LNCAP (cell line): ENCODE measurements around the gene HTR6.

Experiments used
- TF ChIP-seq, protein P1 (sequence below): fragments of 450-650 bp; IDR thresholded peaks from 2 replicates; pipeline ENCODE4 v1.5.1; 2017; ENCODE audit warnings: mild to moderate bottlenecking

The HTR6 gene

DNA sequence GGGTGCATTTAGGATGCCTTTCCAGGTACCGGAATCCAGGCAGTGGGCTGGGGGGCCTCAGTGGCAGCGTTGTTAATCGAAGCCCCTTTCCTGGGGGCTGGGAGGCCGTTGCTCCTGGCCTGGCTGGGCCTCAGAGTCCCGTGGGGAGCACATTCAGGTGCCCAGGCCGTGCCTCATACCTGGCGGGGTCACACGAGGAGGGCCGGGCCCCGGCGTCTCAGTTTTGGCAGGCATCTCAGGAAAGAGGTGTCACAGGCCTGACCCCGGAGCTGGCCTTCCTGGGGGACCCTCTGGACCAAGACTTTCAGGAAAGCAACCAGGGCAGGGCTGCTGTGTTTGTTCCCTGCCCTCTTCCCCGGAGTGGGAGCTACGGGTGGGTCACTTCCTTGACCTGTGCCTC, 16.4 kb upstream of the HTR6 start:
- TF ChIP-seq, protein P1, sequence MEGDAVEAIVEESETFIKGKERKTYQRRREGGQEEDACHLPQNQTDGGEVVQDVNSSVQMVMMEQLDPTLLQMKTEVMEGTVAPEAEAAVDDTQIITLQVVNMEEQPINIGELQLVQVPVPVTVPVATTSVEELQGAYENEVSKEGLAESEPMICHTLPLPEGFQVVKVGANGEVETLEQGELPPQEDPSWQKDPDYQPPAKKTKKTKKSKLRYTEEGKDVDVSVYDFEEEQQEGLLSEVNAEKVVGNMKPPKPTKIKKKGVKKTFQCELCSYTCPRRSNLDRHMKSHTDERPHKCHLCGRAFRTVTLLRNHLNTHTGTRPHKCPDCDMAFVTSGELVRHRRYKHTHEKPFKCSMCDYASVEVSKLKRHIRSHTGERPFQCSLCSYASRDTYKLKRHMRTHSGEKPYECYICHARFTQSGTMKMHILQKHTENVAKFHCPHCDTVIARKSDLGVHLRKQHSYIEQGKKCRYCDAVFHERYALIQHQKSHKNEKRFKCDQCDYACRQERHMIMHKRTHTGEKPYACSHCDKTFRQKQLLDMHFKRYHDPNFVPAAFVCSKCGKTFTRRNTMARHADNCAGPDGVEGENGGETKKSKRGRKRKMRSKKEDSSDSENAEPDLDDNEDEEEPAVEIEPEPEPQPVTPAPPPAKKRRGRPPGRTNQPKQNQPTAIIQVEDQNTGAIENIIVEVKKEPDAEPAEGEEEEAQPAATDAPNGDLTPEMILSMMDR = no peak

DNA sequence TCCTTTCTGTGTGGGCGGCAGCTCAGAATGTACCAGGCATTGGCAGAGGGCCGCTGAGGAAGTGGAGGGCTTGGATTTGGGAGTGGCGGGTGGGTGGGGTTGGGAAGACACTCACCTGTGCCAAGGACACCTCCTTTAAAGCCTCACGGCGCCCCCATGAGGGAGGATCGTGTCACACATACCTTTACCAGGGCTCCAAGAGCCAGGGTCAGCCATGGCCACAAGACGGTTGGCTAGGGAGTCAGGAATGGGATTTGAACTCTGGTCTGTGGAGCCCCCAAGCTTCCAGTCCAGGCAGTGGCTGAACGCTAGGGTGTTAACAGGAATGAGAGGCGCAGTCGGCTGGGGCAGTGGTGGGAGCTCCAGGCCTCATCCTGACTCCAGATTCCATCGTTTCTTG, 16.0 kb upstream of the HTR6 start:
- TF ChIP-seq, protein P1 = peak; percentile 22; the same call in 1 of the 2 replicates

- TF ChIP-seq, protein P1 = no peak
Observed at GRCh38 chr1:19650416-19651140, 14.1 kb upstream of the HTR6 start.

DNA sequence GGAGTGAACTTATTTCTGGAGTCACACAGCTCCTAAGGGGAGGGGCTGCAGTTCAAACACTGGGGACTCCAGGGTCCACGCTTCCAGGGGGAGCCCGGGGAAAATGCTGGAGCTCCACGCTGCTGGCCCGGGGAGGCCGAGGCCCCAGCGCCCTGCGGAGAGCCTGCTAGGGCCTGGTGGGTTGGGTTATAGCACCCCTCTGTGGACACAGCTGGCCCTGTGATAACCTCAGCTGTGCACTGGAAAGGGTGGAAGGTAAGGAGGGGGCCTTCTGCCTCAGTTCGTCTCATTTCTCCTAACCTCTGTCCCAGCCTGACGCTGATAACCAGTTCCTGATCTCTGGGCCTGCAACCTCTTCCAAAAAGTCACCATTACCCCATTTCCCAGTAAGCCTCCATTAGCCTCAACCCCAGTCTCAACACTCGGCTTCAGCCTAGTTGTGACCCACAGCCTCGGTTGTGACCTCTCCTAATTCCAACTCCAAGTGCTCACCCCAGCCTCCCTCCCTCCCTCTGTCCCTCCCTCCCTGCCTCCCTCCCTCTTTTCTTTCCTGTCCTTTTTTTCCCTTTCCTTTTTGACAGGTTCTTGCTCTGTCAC, 13.4 kb upstream of the HTR6 start:
- TF ChIP-seq, protein P1 = peak; percentile 57

DNA sequence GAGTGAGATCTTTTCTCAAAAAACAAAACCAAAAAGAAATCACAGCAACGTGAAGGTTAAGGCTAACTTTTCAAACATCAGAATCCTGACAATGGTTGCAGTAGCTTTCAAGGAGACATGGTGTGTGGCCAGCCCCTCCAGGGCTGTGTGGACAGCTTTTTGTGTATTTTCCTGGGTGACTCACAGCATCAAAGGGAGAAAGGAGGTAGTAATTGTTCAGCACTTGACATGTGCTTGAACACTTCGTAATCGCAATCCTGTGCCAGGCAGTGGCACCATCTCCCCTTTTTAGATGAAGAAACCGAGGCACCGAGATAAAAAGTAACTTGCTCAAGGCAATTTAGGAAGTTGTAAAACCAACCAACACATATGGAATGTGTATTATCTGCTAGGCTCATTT, 10.3 kb upstream of the HTR6 start:
- TF ChIP-seq, protein P1 = no peak

GRCh38 chr1:19654886-19655717, 9.6 kb upstream of the HTR6 start:
- TF ChIP-seq, protein P1 = no peak

DNA sequence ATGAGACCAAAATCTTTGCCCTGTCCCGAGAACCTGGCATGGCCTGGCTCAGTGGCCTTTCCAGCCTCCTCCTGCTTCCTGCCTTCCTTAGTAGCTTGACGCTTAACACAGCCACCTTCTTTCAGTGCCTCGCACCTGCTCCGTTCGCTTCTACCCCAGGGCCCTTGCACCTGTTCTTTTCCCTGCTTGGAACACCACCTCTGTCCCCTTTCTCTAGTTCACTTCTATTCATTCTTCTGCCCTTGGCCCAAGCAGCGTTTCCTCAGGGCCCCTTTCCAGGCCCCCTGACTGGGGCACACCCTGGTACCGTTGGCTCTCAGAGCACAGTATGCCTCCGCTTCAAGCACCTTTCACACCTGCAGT, 9.0 kb upstream of the HTR6 start:
- TF ChIP-seq, protein P1 = no peak
